Smooth muscle cell (in vitro differentiated cells): Measurements from ENCODE around the gene RANBP3. TPM values are rescaled to one million over a fixed set of nuclear protein-coding genes. Genes with fewer than 3 reads are reported as not detected.

Experiments
- DNase-seq: peaks from one replicate; lab custom pipeline; 2025; ENCODE audit not compliant: unreplicated experiment; lab: John Stamatoyannopoulos, UW
- H2AFZ ChIP-seq: fragments of 200-600 bp; sonication (generic); 2 replicates; pipeline ENCODE4 v1.6.0; 2016; ENCODE audit warnings: antibody characterized with exemption, low read depth, mild to moderate bottlenecking
- H3F3A ChIP-seq: fragments of 200-600 bp; sonication (generic); 2 replicates; pipeline ENCODE4 v1.6.0; 2017; ENCODE audit warnings: antibody characterized with exemption, low read depth
- H3K27ac ChIP-seq: fragments of 200-600 bp; sonication (generic); 2 replicates; pipeline ENCODE4 v1.5.1; 2016; ENCODE audit warnings: low read depth, mild to moderate bottlenecking
- H3K27me3 ChIP-seq: fragments of 200-600 bp; sonication (generic); 2 replicates; pipeline ENCODE4 v1.6.1; 2016; ENCODE audit warnings: low read depth, mild to moderate bottlenecking
- H3K36me3 ChIP-seq: fragments of 200-600 bp; sonication (generic); 2 replicates; pipeline ENCODE4 v1.5.1; 2016; ENCODE audit warnings: low read depth
- H3K4me1 ChIP-seq: fragments of 200-600 bp; sonication (generic); 2 replicates; pipeline ENCODE4 v1.5.1; 2016; ENCODE audit warnings: low read depth
- H3K4me2 ChIP-seq: fragments of 200-600 bp; sonication (generic); 2 replicates; pipeline ENCODE4 v1.6.0; 2016; ENCODE audit warnings: mild to moderate bottlenecking
- H3K4me3 ChIP-seq: fragments of 200-600 bp; sonication (generic); 2 replicates; pipeline ENCODE4 v1.5.1; 2016; ENCODE audit warnings: mild to moderate bottlenecking
- H3K79me2 ChIP-seq: fragments of 200-600 bp; sonication (generic); 2 replicates; pipeline ENCODE4 v1.6.0; 2016; ENCODE audit warnings: low read depth, mild to moderate bottlenecking
- H3K9ac ChIP-seq: fragments of 200-600 bp; sonication (generic); 2 replicates; pipeline ENCODE4 v1.6.0; 2016; ENCODE audit warnings: low read depth
- H3K9me3 ChIP-seq: fragments of 200-600 bp; sonication (generic); replicated peaks from 2 replicates; pipeline ENCODE4 v1.5.1; 2016; ENCODE audit warnings: low read depth
- H4K20me1 ChIP-seq: fragments of 200-600 bp; sonication (generic); 2 replicates; pipeline ENCODE4 v1.6.0; 2016; ENCODE audit warnings: low read depth
- CTCF ChIP-seq: fragments of 200-600 bp; sonication (generic); IDR thresholded peaks from 2 replicates; pipeline ENCODE4 v1.5.1; 2017; ENCODE audit warnings: borderline replicate concordance, mild to moderate bottlenecking, antibody characterized with exemption; ENCODE audit not compliant: insufficient read depth, poor library complexity, severe bottlenecking
- WGBS: methylation state at CpG from one replicate; pipeline ENCODE4 v1.1.7; 2016; ENCODE audit warnings: low lambda C conversion rate; 5-methylcytosine and 5-hydroxymethylcytosine counted together
- polyA plus RNA-seq: library from polyadenylated mRNA; unstranded; fragments of >200 nt; fragmentation: Nextera tagmentation; extraction: Ambion mirVana; gene quantifications from 2 replicates; pipeline ENCODE4 v1.2.1, GENCODE V29; 2016
- total RNA-seq: library from RNA; depleted of rRNA; stranded (reverse); fragments of >200 nt; gene quantifications from 2 replicates; pipeline ENCODE4 v1.2.3, GENCODE V29; 2014

RANBP3 gene
- total and polyA plus RNA-seq, 2 experiments from 2014 or later: 13.4 to 65.8 TPM

GRCh38 chr19:5949792-5950305, 28.1 kb downstream of the RANBP3 start:
- no peaks in the 10 kb centered on the region for H3K36me3 ChIP-seq
- H3K27ac ChIP-seq: no peak overlapping the region
- peaks cover 81% of the 10 kb centered on the region for H3K79me2 ChIP-seq

GRCh38 chr19:5948752-5949564, 29.0 kb downstream of the RANBP3 start:
- TF ChIP-seq CTCF: no peak
- Histone ChIP-seq H3K36me3 (no peaks in the 10 kb centered on the region), H3K27ac (peak overlapping the region; percentile 32), H3K27me3 (no peaks in the 10 kb centered on the region), H2AFZ (no peak overlapping the region), H3K9me3 (no peaks in the 10 kb centered on the region), H3K4me1 (peaks cover 65% of the 10 kb centered on the region), H3F3A (peaks cover 13% of the 10 kb centered on the region), H3K4me3 (no peak overlapping the region), H3K79me2 (peaks cover 73% of the 10 kb centered on the region), H3K4me2 (peak overlapping the region; percentile 65), H4K20me1 (peaks cover 100% of the 10 kb centered on the region), H3K9ac (no peak overlapping the region)
- 55% methylated on average over 13 of the region's 13 CpGs for WGBS
- no peak for DNase-seq

More at GRCh38 chr19:5949792-5950305, 28.1 kb downstream of the RANBP3 start:
- Histone ChIP-seq H3K9ac (no peak overlapping the region), H3K27me3 (no peaks in the 10 kb centered on the region), H2AFZ (no peak overlapping the region), H3K9me3 (no peaks in the 10 kb centered on the region), H3K4me2 (no peak overlapping the region), H3K4me1 (peaks cover 74% of the 10 kb centered on the region), H4K20me1 (peaks cover 100% of the 10 kb centered on the region), H3F3A (peaks cover 20% of the 10 kb centered on the region), H3K4me3 (no peak overlapping the region)
- DNase-seq: no peak
- WGBS: 93% methylated on average over 13 of the region's 13 CpGs
- TF ChIP-seq CTCF: no peak

DNA sequence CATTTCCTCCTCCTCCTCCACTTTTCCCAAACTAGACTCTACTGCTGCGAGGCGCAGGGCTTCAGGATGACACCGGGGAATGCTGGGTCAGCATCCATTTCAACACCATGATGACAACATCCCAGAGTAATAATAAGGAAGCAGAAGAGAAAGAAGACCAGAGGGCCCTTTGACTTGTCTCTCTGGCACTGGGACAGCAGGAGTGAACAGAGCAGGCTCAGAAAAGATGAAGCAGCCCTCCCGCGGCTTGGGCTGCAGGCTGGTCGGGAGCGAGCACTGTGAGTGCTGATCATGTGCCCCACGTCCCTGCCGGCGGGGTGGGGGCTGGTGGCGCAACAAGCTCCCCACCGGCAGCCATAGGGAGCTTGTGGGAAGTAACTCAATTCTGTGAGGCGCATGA, 30.5 kb downstream of the RANBP3 start:
- Histone ChIP-seq H3K27me3 (no peaks in the 10 kb centered on the region), H2AFZ (no peak overlapping the region), H3K79me2 (peaks cover 59% of the 10 kb centered on the region), H3K4me1 (peaks cover 58% of the 10 kb centered on the region), H3F3A (peaks cover 24% of the 10 kb centered on the region), H3K9me3 (no peaks in the 10 kb centered on the region), H3K9ac (peak overlapping the region; percentile 3), H3K27ac (peak overlapping the region; percentile 32), H4K20me1 (peaks cover 100% of the 10 kb centered on the region), H3K4me2 (peak overlapping the region; percentile 65), H3K4me3 (no peak overlapping the region), H3K36me3 (no peaks in the 10 kb centered on the region)
- DNase-seq: no peak
- no peak for TF ChIP-seq CTCF
- 49% methylated on average over 13 of the region's 13 CpGs for WGBS
